Breast epithelium (tissue), 3 donors: ENCODE results near the gene PDGFC.

Source experiments
- CTCF ChIP-seq, 3 donors: fragments of 450-650 bp; IDR thresholded peaks; one replicate each; pipeline ENCODE4 v1.5.1; 2016 to 2017; ENCODE audit warnings: antibody characterized with exemption in 3 of 3, mild to moderate bottlenecking in 3 of 3, moderate library complexity in 3 of 3
- POLR2A ChIP-seq: fragments of 450-650 bp; IDR thresholded peaks from one replicate; pipeline ENCODE4 v1.6.1; 2016; ENCODE audit warnings: antibody characterized with exemption, mild to moderate bottlenecking, moderate library complexity

- TF ChIP-seq POLR2A (no peak), CTCF (IDR thresholded peaks at IDR 0.05) (no peak)
Measured at GRCh38 chr4:156950090-156950489, 21.5 kb downstream of the PDGFC start.
